ENCODE measurements around the gene FAM20C. TPM values are rescaled to one million over a fixed set of nuclear protein-coding genes. Genes with fewer than 3 reads are reported as not detected.

The FAM20C gene
- total RNA-seq, 2 donors from 2014 or later = 32.5 to 106 TPM

DNA sequence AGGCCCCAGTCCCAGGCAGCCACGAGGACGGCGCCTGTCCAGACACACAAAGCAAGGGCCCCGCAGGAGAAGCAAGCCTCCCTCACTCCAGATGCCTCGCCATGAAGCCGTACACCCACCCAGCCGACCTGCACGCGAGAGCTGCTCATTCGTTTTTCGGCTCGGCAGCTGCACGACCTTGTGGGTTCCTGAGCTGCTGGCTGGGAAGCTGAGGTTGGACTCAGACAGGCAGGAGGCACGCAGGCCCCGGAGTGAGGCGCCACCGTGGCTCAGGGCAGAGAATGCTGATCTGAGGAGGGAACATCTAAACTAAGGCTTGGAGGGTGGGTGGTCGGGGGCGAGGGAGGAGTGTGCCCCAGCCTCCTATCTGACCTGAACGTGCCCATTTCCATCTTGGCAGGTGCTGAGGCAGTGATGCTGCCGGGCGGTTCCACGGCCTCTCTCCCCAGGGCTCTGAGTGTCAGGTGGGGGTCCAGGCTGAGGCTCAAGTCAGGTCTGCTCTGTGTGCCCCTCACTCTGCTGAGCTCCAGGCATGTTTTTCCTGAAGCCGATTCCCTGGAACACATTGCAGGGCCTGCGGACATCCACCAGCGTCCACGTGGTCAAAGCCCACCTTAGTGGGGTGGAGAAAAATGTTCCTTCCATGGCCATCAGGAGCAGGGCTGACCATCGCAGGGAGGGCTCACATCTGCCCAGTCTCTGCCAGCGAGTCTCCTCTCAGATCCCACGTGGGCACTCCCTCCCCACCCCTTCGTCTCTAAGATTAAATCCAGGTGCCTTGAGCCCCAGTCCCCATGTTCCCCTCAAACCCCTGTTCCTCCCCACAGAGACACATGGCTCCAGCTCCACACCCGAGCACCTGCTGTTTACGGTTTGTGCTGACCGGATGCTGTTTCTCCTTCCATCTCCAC, 28.1 kb upstream of the FAM20C start:
- TF ChIP-seq, protein P1, sequence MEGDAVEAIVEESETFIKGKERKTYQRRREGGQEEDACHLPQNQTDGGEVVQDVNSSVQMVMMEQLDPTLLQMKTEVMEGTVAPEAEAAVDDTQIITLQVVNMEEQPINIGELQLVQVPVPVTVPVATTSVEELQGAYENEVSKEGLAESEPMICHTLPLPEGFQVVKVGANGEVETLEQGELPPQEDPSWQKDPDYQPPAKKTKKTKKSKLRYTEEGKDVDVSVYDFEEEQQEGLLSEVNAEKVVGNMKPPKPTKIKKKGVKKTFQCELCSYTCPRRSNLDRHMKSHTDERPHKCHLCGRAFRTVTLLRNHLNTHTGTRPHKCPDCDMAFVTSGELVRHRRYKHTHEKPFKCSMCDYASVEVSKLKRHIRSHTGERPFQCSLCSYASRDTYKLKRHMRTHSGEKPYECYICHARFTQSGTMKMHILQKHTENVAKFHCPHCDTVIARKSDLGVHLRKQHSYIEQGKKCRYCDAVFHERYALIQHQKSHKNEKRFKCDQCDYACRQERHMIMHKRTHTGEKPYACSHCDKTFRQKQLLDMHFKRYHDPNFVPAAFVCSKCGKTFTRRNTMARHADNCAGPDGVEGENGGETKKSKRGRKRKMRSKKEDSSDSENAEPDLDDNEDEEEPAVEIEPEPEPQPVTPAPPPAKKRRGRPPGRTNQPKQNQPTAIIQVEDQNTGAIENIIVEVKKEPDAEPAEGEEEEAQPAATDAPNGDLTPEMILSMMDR (IDR thresholded peaks at IDR 0.05) = no peak
- Histone ChIP-seq H3K36me3 (no peaks in the 10 kb centered on the region), H3K4me3 (no peak overlapping the region), H3K27me3 (replicated peaks; ENCODE audit: insufficient read depth) (no peaks in the 10 kb centered on the region), H3K9me3 (no peaks in the 10 kb centered on the region), H3K4me1 (ENCODE audit: control insufficient read depth in 1 of 2, low read depth in 2 of 2) (no peaks in the 10 kb centered on the region), H3K27ac (no peak overlapping the region)
- no peak for DNase-seq (ENCODE audit: low spot score)
- no peak for ATAC-seq (ENCODE audit: insufficient number of reproducible peaks, low FRiP score, low read depth)

DNA sequence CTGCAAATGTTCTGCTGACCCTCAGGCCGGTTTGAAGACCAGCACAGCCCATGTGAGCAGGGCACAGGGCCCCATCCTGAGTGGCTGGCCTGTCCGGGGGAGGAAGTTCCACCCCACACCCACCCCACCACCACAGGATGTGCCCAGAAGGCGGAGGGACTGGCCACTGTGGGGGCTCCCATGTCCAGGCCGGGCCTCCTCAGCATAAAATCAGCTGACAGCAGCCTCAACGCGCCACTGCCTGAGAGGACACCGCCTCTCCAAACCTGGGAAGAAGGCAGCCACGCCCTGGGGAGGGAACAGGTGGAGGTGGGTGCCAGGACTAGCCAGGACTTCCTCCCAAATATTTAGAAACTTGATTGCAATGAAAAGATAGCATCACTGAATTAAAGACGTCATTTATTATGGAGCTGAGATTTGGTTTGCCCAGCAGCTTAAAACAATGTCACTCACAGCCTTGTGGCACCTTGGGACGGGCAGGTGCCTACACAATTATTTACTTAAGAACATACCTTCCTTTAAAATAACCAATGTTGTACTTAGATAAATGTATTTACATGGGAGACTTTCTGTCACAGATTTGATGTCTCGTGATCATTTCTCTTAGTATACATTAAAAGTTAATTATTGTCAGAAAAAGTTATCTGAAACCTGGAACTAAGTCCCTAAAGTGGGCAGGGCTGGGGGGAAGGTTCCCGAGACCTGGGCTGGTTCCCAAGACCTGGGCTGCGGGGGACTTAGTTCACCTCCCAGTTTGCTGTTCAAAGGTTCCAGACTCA, 27.3 kb upstream of the FAM20C start:
- no peaks in the 10 kb centered on the region for H3K36me3 ChIP-seq
- H3K9me3 ChIP-seq = no peaks in the 10 kb centered on the region
- DNase-seq (ENCODE audit: low spot score) = no peak
- H3K4me1 ChIP-seq (ENCODE audit: control insufficient read depth in 1 of 2, low read depth in 2 of 2) = no peaks in the 10 kb centered on the region
- no peak overlapping the region for H3K4me3 ChIP-seq
- no peak overlapping the region for H3K27ac ChIP-seq
- ATAC-seq (ENCODE audit: insufficient number of reproducible peaks, low FRiP score, low read depth) = no peak
- TF ChIP-seq, protein P1 (IDR thresholded peaks at IDR 0.05) = no peak
- H3K27me3 ChIP-seq (replicated peaks; ENCODE audit: insufficient read depth) = no peaks in the 10 kb centered on the region

DNA sequence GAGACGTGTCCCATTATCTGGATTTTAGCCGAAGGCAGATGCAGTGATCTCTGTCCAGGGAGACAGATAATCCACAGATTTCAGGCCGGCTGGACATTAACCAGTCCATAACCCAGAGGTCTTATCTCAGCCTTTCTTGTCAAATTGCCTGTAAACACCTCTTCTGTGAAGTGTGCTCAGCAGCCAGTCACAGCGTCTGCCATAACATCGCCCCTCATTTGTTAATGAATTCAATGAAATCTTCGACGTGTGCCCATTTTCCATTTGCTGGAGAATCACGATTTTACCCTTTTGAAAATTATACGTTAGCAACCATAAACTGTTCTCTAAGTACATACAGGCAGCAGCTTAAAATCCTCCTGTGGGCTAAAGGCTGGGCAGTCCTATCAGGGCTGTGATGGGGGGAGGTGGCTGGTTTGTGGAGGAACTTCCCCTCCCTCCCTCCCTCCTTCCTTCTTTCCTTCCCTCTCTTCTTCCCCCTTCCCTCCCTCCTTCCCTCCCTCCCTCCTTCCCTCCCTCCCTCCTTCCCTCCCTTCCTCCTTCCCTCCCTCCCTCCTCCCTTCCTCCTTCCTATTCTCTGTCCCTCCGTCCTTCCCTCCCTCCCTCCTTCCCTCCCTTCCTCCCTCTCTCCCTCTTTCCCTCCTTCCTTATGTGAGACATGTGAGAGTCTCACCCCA, 26.6 kb upstream of the FAM20C start:
- DNase-seq (ENCODE audit: low spot score) (no peak), ATAC-seq (ENCODE audit: insufficient number of reproducible peaks, low FRiP score, low read depth) (no peak)
- Histone ChIP-seq H3K36me3 (no peaks in the 10 kb centered on the region), H3K4me3 (no peak overlapping the region), H3K27ac (no peak overlapping the region), H3K9me3 (no peaks in the 10 kb centered on the region), H3K27me3 (replicated peaks; ENCODE audit: insufficient read depth) (no peaks in the 10 kb centered on the region), H3K4me1 (ENCODE audit: control insufficient read depth in 1 of 2, low read depth in 2 of 2) (no peaks in the 10 kb centered on the region)
- TF ChIP-seq, protein P1 (IDR thresholded peaks at IDR 0.05) = no peak

DNA sequence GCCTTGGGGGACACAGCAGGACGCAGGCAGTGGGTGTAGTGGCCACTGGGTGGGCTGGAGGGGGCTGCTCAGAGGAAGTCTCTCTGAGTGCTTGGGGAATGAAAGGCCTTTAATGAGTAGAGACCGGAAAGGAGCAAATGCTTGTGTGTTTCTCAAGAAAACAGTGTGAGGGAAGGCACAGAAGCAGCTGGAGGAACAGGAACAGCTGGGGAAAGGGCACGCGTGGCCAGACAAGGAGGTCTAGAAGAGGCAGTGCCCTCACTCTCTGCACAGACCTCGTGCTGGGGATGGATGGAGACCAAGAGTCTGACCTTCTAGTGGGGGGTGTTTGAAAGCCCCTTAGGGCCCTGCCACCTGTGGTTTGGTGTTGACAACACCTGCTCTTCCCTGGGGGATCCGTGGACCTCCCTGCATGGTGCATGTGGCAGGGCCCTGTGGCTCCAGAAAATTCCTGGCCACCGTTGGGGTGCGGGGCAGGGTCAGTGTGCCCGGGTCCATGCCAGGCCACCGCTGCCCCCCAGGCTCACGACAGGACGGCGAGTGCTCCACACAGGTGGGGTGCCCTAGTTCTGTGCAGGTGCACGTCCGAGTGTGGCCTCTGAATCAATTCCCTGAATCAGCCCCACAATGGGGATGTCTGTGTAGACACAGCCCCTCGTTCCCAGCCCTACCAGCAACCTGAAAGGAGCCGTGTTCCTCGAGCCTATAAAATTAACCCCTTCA, 25.9 kb upstream of the FAM20C start:
- Histone ChIP-seq H3K27ac (no peak overlapping the region), H3K36me3 (no peaks in the 10 kb centered on the region), H3K4me1 (ENCODE audit: control insufficient read depth in 1 of 2, low read depth in 2 of 2) (no peaks in the 10 kb centered on the region), H3K27me3 (replicated peaks; ENCODE audit: insufficient read depth) (no peaks in the 10 kb centered on the region), H3K9me3 (no peaks in the 10 kb centered on the region), H3K4me3 (no peak overlapping the region)
- DNase-seq (ENCODE audit: low spot score) (no peak), ATAC-seq (ENCODE audit: insufficient number of reproducible peaks, low FRiP score, low read depth) (no peak)
- TF ChIP-seq, protein P1 (IDR thresholded peaks at IDR 0.05) = no peak
